C4-2B (cell line): Measurements from ENCODE around the gene CBY1.

Experiments
- CTCF ChIP-seq: fragments of 450-650 bp; conservative IDR thresholded peaks from 2 replicates; pipeline ENCODE4 v1.5.1; 2017; ENCODE audit warnings: mild to moderate bottlenecking
- ZFX ChIP-seq: fragments of 450-650 bp; IDR thresholded peaks from 2 replicates; pipeline ENCODE4 v1.6.1; 2017

- TF ChIP-seq CTCF (no peak), ZFX (no peak)
Observed at GRCh38 chr22:38716826-38717225, 60.4 kb downstream of the CBY1 start.
